CD4-positive, alpha-beta T cell (primary cell): ENCODE results near the gene SCRN2. TPM values are rescaled to one million over a fixed set of nuclear protein-coding genes. Genes with fewer than 3 reads are reported as not detected.

Experiments used
- ATAC-seq: fragments of 200-7000 bp; cut with Tn5 transposase; one replicate; pipeline ENCODE4 v1.10.0; 2022; ENCODE audit warnings: mild to moderate bottlenecking; ENCODE audit not compliant: poor library complexity
- CTCF ChIA-PET: fragments of 350-600 bp; sonication (Branson Sonifier 250); formaldehyde crosslinking; loops from one replicate; lab custom pipeline; 2021; ENCODE audit warnings: antibody characterized with exemption, inconsistent platforms; lab: Charles Lee
- POLR2A ChIA-PET: fragments of 350-600 bp; sonication (Branson Sonifier 250); formaldehyde crosslinking; loops from one replicate; lab custom pipeline; 2021; ENCODE audit warnings: antibody characterized with exemption, inconsistent platforms; lab: Charles Lee
- DNase-seq, 14 experiments: peaks; one replicate each; pipeline ENCODE4 v3.0.0-alpha.2; 2013 to 2020; ENCODE audit warnings: mixed read lengths in 2 of 14
- H3K27ac ChIP-seq, 2 donors: one replicate each; pipeline versions ENCODE4 v1.5.1 to v1.7.0; 2013; ENCODE audit warnings: low read length in 2 of 2, low read depth in 1 of 2, mild to moderate bottlenecking in 1 of 2
- H3K27me3 ChIP-seq, 2 experiments: 1 replicate in 1 of 2; 2 replicates in 1 of 2; pipeline versions ENCODE4 v1.6.1 to v1.7.0; 2013; ENCODE audit warnings: low read length in 2 of 2, control low read depth in 1 of 2, mild to moderate bottlenecking in 1 of 2, moderate library complexity in 1 of 2; ENCODE audit not compliant: insufficient read depth in 2 of 2, control insufficient read depth in 1 of 2
- H3K36me3 ChIP-seq: one replicate; pipeline ENCODE4 v1.6.1; 2013; ENCODE audit warnings: low read length, control low read depth; ENCODE audit not compliant: insufficient read depth
- H3K4me1 ChIP-seq: one replicate; pipeline ENCODE4 v1.6.1; 2013; ENCODE audit warnings: low read length, control low read depth; ENCODE audit not compliant: insufficient read depth
- H3K4me3 ChIP-seq: one replicate; pipeline ENCODE4 v1.5.1; 2013; ENCODE audit warnings: mild to moderate bottlenecking, low read length, moderate library complexity
- H3K9me3 ChIP-seq, 2 experiments: 1 replicate in 1 of 2; 2 replicates in 1 of 2; pipeline versions ENCODE4 v1.6.1 to v1.7.0; 2013; ENCODE audit warnings: low read length in 2 of 2, mild to moderate bottlenecking in 2 of 2, control low read depth in 1 of 2, moderate library complexity in 1 of 2; ENCODE audit not compliant: control insufficient read depth in 1 of 2, insufficient read depth in 1 of 2
- H3K27ac Mint-ChIP-seq: one replicate; pipeline ENCODE4 v1.8.0; 2020; ENCODE audit warnings: mixed read lengths
- H3K27me3 Mint-ChIP-seq: one replicate; pipeline ENCODE4 v1.8.0; 2021; ENCODE audit warnings: mixed read lengths
- H3K36me3 Mint-ChIP-seq: one replicate; pipeline ENCODE4 v1.8.0; 2021; ENCODE audit warnings: low read depth, mixed read lengths
- H3K4me1 Mint-ChIP-seq: one replicate; pipeline ENCODE4 v1.8.0; 2021; ENCODE audit warnings: low read depth, mixed read lengths
- H3K4me3 Mint-ChIP-seq: one replicate; pipeline ENCODE4 v1.8.0; 2020; ENCODE audit warnings: mild to moderate bottlenecking, mixed read lengths
- H3K9me3 Mint-ChIP-seq: one replicate; pipeline ENCODE4 v1.8.0; 2020; ENCODE audit warnings: mixed read lengths
- CTCF ChIP-seq: fragments of 200-600 bp; IDR thresholded peaks from one replicate; pipeline ENCODE4 v1.8.0; 2022; ENCODE audit warnings: antibody characterized with exemption, mild to moderate bottlenecking
- intact Hi-C, 2 experiments: fragments of 100-400 bp; cut with DNase I in 1 of 2; cut with micrococcal nuclease in 1 of 2; formaldehyde crosslinking; loops; one replicate each; pipeline versions ENCODE4 v1.15.1 to v1.9.0; 2023 to 2025; cut with DNase I, micrococcal nuclease
- total RNA-seq, 174 experiments: library from RNA in 2 of 174; stranded (reverse) in 2 of 174; gene quantifications; one replicate each; pipeline ENCODE4 v1.2.3 and lab custom pipeline; 2021 to 2026

Gene SCRN2
- total RNA-seq, 2 experiments from 2014 or later, result 15.3 to 17.2 TPM

DNA sequence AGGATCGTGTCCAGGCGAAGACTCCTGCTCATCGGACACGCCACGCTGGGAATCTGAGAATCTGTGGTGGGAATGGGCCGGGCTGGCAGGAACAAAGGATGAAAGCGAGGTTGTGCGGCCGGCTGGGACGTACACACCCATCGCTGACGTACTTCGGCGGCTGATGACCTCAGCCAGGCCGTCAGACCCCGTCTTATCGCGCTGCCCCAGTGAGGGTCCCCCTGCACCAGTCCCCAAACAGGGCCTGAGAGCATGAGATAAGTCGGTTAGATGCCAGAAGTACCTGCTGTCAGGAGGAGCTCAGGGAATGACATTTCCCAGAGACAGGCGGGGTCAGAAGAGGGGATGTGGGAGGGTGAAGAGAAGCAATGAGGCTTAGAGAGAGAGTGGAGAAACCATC lies 25.9 kb upstream of the SCRN2 start:
- intact Hi-C loops, result no loop called here
- peaks cover 12 to 22% of the 10 kb centered on the region in 2 experiments for H3K27me3 ChIP-seq
- DNase-seq (no peak), ATAC-seq (no peak)
- peaks cover 37% of the 10 kb centered on the region for H3K27me3 Mint-ChIP-seq
- H3K27ac Mint-ChIP-seq, result no peak overlapping the region
- H3K9me3 ChIP-seq, result no peaks in the 10 kb centered on the region
- peaks cover 16% of the 10 kb centered on the region for H3K4me1 Mint-ChIP-seq
- ChIA-PET CTCF (no interaction called here), POLR2A (no interaction called here)
- no peaks in the 10 kb centered on the region for H3K36me3 Mint-ChIP-seq
- H3K4me1 ChIP-seq, result peaks cover 20% of the 10 kb centered on the region
- H3K27ac ChIP-seq, result no peak overlapping the region
- no peak for TF ChIP-seq CTCF
- no peaks in the 10 kb centered on the region for H3K36me3 ChIP-seq
- H3K4me3 Mint-ChIP-seq, result no peak overlapping the region
- H3K4me3 ChIP-seq, result no peak overlapping the region
- H3K9me3 Mint-ChIP-seq, result no peaks in the 10 kb centered on the region

DNA sequence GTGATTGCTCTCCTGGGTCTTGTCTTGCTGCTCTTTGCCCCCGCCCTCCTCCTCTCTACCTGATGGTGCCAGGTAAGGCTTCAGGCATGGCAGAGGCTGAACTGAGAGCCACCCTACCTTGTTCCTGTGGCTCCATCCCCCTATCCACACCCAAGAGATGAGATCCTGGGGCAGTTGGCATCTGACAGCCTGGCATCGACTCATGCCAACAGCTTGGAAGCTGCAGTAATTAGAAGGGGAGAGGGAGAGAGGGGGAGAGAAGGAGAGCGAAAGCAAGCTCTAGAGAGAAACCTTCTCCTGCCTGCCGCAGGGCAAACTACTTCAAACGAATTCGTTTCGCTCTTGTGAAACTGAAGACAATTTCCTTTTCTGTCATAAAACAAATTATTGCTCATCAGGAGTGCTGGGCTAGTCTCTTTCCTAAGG lies 23.7 kb upstream of the SCRN2 start:
- TF ChIP-seq CTCF, result no peak
- H3K9me3 Mint-ChIP-seq, result no peaks in the 10 kb centered on the region
- H3K36me3 ChIP-seq, result no peaks in the 10 kb centered on the region
- intact Hi-C loops, result no loop called here
- CTCF ChIA-PET, result interaction anchor here (0.8 kb wide), 1 partner anchor 22 kb away, joined by 3 read pairs; no protein-coding TSS in a partner anchor
- DNase-seq, result no peak
- H3K9me3 ChIP-seq, result no peaks in the 10 kb centered on the region
- H3K4me1 Mint-ChIP-seq, result peaks cover 16% of the 10 kb centered on the region
- no peak overlapping the region for H3K4me3 Mint-ChIP-seq
- no peaks in the 10 kb centered on the region for H3K36me3 Mint-ChIP-seq
- no peak overlapping the region for H3K27ac ChIP-seq
- no peak overlapping the region for H3K27ac Mint-ChIP-seq
- H3K27me3 Mint-ChIP-seq, result peaks cover 21% of the 10 kb centered on the region
- ATAC-seq, result no peak
- peaks cover 20% of the 10 kb centered on the region for H3K4me1 ChIP-seq
- no peak overlapping the region for H3K4me3 ChIP-seq
- H3K27me3 ChIP-seq, result peaks cover 2 to 8% of the 10 kb centered on the region in 2 experiments
- POLR2A ChIA-PET, result no interaction called here

DNA sequence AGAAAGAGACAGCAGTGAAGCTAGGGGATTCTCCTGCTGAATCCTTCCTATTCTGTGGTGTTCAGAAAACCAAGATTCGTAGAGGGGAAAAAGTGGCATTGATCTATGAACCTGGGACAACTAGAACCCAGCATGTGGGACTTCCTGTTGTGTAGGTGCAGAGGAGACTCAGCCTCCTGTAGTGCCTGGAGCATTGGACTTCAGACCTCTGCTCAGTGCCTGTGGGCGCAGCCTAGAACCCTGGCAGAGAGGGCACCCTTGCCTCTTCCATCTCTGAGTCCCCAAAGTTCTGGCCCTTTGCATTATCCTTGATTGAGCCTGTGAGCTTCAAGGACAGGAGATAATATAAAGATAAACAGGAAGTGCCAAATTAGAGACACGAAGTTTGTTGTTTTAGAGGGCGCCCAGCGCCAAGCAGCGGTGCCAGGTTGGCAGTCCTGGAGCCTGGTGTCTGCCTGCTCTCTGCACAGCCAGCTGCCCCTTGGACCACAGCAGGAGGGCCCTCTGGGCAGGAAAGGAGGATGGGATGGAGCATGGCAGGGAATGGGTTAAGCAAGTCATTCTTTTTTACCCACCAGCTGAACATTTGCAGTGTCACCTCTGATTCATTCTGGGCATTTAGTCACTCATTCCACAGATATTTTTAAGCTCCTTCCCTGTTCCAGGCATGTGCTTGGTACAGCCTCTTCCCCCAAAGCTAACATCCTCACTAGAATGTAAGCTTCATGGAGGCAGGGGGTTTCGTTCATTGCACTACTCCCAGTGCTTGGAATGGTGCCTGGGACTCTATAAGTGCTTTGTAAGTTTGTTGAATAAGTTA lies 21.8 kb upstream of the SCRN2 start:
- intact Hi-C loops, result no loop called here
- ChIA-PET CTCF (interaction anchor here (0.7 to 1.9 kb wide), 3 partner anchors 20 to 658 kb away, joined by 3 to 5 read pairs (median 5); partner anchors contain the start of gene SCRN2), POLR2A (interaction anchor here (1.1 to 1.3 kb wide), 2 partner anchors 22 kb away, joined by 3 read pairs; partner anchors contain the start of gene SCRN2)
- TF ChIP-seq CTCF, result no peak
- no peak for DNase-seq
- Histone ChIP-seq H3K27ac (no peak overlapping the region), H3K4me1 (peaks cover 20% of the 10 kb centered on the region), H3K36me3 (no peaks in the 10 kb centered on the region), H3K27me3 (peaks cover 0 to 6% of the 10 kb centered on the region in 2 experiments), H3K9me3 (no peaks in the 10 kb centered on the region), H3K4me3 (no peak overlapping the region)
- no peak overlapping the region for H3K4me3 Mint-ChIP-seq
- no peak overlapping the region for H3K27ac Mint-ChIP-seq
- ATAC-seq, result no peak
- H3K36me3 Mint-ChIP-seq, result no peaks in the 10 kb centered on the region
- peaks cover 16% of the 10 kb centered on the region for H3K4me1 Mint-ChIP-seq
- no peaks in the 10 kb centered on the region for H3K9me3 Mint-ChIP-seq
- H3K27me3 Mint-ChIP-seq, result peaks cover 20% of the 10 kb centered on the region
